Hematopoietic multipotent progenitor cell treated with erythropoietin and hydrocortisone succinate and interleukin-3 and kit ligand, for 6 days (in vitro differentiated cells): ENCODE measurements around the gene SHISA9.

Experiments
- DNase-seq: peaks from one replicate; pipeline ENCODE4 v3.0.0-alpha.2; 2015

The SHISA9 gene

DNA sequence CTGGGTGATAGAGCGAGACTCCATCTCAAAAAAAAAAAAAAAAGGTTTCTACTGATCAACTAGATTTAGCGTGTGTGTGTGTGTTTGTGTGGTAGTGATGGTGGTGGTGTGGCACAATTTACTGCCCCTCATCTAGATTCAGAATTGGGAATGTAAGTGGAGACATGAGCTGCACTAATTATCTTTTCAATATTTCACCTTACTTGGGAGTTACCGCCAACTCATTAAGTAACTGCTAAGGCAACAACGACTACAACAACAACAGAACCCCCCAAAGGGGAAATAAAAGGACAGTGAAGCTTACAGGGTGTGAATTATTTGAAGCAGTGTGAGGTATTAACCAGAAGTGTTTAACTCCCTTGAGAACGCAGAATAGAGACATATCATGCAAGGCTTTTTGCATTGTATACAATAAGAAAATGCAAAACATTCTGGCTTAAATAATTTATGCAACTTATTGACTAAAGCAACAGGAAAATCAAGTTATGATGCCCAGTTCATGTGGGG is 180.5 kb downstream of the SHISA9 start:
- no peak for DNase-seq

DNA sequence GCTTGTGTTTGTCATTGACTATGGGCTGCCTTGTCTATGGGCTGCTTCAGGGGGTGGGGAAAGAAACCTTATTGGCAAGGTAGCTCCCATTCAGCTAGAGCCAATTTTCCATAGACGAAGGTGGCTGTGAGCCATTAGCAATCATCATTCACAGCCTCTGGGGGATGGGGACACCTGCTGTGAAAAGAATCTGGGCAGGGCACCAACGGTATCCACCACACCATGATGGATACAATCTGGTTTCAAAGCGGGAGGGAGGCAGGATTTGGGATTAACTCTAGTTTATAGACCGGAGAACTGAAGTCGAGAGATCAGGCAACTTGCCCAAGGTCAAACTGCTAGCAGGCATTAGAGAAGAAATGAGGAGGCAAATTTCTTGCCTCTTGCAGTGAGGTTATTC is 182.3 kb downstream of the SHISA9 start:
- no peak for DNase-seq

DNA sequence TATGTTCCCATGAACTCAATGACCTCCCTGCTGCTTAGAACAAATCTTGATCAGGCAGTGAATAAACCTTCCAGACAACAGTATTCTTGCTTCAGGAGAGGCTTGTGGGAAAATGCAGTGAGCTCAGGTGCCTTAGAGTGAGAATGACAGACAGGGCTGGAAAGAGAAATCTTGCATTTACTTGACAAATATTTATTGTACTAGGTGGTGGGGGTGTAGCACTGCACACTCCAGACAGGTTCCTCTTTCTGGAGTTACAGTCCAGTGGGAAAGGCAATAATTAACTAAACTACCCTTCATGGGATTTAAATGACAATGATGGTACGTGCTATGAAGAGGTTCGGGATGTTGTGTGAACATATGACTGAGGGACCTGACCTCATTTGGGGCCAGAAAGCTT is 182.9 kb downstream of the SHISA9 start:
- DNase-seq, result no peak

DNA sequence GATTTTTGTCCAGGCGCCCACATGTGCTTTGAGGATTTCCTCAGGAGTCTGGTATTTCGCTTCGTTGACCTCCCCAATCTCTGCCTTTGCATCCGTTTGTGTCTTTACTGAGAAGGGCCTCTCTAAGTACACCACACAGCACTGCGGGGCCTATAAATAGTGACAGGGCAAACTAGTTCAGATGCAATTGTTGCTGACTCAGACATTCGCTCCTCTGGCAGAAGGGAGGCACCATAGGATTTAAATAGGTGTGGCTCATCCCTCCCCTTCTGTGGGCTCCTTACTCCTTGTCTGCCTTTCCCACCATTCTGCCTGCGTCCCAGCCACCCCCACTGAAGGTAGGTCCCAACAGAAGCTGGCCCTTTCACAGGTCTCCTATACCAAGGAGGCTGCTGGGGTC is 192.3 kb downstream of the SHISA9 start:
- no peak for DNase-seq

DNA sequence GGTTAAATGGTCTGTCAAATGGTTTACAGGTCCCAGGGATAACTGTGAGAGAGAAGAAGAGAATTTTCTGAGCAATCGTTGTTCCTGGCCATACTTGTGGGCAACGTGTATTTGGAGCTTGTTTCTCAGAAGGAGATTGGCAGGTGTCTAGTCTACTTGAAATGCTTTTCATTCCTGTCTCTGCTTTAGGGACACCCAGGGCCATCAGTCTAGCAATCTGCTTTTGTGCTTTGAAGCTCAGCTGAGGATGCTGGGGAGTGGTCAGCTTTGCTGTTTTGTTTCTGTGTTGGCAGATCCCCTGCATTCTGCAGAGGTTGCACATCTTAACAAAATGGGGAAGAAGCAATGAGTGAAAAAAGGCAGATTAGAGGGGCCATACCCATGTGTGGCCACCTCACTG is 193.7 kb downstream of the SHISA9 start:
- no peak for DNase-seq

DNA sequence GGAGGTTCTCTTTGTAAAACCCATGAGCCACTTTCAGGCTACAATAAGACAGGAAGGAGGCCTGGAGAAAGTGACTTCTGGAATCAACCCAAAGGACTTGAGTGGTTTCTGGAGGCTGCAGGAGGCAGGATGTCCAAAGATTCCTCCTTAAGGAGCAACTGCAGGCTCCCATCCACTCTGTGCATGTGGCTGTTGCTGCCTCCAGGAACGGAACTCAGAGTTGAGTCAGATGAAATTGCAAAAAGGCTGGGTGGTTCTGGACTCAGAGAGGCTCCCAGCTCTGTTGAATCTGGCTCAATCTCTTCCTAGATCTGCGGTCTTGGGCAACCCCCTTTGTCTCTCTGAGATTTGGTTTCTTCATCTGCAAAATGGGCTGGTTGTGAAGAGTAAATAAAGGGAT is 197.1 kb downstream of the SHISA9 start:
- no peak for DNase-seq

DNA sequence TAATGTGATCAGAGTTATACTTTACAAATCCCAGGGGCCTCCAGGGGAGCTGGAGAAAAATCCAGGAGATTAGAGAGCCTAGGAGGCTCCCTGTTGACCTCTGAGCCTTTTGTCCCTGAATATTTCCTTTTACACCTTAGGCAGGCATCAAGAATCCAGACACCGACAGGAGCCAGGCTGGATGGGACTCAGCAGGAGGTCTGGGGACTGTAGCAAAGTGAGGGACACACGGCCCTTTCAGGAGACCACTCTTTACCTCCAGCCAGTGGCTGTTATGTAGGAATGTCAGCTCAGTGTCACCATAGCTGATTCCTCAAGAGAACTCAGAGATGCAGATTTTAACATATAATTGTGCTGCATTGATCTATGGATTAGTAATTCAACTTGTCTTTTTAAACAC is 198.4 kb downstream of the SHISA9 start:
- DNase-seq, result no peak

DNA sequence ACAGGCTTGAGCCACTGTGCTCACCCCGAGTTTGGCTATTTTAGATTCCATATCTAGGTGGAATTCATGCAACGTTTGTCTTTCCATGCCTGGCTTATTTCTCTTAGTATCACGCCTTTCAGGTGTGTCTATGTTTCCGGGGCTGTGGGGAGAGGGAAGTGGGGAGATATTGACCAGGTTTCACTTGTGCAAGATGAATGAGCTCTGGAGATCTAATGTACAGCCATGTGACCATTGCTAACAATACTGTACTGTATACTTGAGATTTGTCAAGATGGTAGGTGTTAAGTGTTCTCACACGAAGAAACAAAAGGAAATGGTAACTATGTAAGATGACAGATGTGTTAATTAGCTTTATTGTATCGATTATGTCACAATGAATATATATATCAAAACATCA is 199.6 kb downstream of the SHISA9 start:
- DNase-seq, result no peak

DNA sequence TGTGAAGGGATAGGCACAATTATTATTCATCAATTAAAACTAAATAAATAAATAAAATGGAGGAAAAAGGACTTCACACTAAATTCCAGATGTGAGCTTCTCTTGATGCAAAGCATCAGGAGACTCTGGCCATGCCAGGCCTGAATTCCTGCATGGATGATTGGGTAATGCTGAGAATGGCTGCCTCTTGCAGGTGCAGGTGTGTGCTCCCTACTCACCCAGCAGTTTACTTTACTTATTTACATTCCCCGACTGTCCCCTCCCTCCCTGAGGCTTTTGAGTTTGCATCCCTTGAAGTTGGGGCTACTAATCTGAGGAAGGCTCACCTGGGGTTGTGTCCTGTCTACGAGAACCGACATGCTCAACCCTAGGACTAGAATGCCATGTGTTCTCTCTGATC is 200.4 kb downstream of the SHISA9 start:
- no peak for DNase-seq

DNA sequence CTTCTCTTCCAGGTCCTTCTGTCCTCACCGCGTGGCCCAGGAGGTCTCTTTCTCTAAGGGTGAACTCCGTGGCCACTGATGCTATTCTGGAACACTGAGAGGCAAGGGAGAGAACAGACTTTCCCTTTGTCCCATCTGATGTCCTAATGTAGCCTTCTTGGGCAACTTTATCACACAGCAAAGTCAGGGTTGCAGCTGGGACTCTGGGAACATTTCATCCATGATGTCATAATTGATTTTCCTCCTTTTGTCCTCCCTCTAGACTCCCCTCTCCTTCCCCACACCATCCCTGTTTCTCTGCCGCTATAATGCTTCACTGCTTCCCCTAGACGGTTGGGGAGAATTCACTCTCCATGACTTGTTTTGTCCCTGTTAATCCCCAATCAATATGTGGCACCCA is 201.0 kb downstream of the SHISA9 start:
- no peak for DNase-seq

DNA sequence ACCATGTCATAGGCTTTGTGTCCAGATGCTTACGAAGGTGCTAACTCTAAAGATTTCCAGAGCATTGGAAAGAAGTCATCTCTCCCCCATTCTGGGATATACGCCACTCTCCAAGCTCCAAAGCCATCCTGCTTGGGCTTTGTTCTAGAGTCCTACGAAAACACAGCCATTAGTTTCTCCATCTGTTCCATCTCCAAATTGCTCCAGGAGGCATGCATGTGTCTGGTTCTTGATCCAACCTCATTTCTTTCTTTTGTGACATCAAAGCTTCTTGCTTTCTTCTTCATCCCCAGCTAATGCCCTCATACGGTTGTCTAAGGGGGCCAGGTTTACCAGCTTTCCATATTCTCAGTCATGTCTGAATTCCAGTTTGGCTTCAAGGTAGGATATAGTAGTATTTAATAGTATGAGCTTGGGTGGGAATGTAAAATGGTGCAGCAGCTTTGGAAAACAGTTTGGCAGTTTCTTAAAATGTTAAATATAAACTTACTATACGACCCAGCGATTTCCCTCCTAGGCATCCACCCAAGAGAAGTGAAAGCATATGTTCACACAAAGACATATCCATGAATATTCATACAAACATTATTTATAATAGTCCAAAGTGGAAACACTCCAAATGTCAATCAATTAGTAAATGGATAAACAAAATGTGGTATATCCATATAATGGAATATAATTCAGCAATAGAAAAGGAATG is 202.6 kb downstream of the SHISA9 start:
- DNase-seq, result no peak

DNA sequence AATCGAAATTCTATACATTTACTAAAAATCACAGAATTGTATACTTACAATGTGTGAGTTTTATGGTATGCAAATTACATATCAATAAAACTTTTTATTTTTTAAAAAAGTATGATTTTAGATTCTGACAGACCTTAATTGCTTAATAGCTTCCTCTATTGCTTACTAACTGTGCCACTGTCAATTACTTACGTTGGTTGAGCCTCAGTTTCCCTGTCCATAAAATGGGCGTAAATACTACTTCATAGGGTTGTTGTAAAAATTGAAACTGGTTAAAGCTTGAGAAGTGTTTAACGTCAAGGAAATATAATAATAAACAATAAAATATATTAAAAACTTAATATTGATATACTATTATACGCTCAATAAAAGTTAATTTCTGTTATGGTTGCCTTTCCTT is 203.4 kb downstream of the SHISA9 start:
- no peak for DNase-seq

DNA sequence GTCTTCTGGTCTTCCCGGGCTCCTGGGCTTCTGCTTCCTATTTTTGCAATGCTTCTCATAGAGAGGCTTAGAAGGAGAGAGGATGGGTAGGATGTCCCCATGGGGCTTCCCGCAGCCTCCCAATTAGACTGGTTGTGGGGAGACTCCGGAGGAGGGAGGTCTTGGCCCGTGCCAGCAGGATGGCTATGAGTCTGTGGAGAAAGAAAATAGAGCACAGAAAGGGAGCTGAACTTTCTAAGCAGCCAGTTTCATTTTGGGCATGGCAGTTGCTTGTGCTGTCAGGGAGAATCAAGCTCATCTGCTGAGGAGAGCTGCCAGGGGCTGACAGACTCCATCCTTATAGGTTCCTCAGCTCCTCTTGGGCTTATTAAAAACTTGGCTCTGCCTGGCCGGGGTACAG is 204.0 kb downstream of the SHISA9 start:
- DNase-seq, result no peak

DNA sequence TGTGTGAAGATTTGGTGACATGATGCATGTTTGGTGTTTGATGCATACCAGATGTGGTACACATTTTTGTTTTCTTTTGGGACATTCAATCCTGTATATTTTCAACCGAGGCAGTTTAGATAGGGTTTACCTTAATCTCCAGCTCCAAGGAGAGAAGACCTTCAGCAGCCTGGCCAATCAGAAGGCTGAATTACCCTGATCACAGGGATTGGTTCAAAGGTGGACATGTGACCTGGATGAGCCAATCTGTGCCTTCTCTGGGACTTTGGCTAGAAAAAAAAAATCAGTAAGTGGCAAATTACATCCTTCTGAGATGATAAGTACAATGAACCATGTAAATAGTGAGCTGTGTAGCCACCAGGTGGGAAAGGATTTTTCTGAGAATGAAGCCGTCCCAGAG is 205.1 kb downstream of the SHISA9 start:
- no peak for DNase-seq

DNA sequence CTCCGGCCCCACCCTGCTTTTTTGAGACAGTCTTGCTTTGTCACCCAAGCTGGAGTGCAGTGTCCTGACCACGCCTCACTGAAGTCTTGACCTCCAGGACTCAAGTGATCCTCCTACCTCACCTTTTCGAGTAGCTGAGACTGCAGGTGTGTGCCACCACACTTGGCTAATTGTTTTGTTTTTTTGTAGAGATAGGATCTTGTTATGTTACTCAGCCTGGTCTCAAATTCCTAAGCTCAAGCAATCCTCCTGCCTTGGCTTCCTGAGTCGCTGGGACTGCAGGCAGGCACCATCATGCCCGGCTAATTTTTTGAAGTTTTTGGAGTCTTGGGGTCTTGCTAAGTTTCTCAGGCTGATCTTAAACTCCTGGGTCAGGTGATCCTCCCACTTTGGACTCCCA is 206.7 kb downstream of the SHISA9 start:
- DNase-seq, result no peak

DNA sequence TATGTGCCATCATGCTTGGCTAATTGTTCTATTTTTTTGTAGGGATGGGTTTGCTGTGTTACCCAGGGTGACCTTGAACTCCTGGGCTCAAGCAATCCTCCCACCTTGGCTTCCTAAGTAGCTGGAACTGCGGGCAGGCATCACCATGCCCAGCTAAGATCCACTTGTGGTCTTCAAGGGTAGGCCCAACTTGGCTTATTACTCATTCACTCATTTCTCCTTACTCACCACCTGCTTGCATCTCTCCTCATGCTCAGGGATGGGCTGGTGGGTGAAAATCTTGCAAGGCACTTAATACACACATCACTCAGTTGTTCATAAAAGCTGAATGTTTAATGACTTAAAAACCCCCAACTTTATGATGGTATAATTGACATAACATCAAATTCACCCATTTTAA is 207.8 kb downstream of the SHISA9 start:
- DNase-seq, result no peak

DNA sequence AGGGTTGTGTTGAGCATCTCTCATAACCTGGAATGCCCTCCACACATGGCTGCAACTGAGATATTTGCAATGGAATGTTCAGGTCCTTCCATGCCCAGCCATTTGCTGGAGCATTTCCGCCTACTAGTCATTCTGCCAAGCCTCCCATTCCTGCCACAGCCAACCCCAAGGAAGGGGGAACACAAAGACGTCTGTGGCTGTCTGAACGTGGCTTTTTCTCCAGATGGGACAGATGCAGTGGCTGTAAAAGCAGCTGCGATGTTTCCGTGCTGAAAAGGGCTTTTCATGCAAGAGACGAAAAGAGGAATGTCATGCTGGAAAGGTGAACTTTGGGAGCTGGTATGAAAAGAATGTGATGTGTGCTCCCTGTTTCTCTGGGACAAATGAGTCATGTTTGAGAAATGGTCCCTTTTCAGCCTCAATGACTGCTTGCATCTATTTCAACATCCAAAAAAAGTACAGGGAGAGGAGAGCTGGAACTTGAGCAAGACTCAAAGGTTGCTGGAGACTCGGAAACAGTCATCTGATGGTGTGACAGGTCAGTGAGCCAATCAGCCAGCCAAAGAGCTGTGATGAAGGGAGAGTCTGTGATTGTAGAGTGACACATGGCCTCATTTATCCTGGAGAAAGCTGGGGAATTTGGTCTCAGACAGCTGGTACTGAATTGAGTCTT is 208.9 kb downstream of the SHISA9 start:
- DNase-seq, result no peak

DNA sequence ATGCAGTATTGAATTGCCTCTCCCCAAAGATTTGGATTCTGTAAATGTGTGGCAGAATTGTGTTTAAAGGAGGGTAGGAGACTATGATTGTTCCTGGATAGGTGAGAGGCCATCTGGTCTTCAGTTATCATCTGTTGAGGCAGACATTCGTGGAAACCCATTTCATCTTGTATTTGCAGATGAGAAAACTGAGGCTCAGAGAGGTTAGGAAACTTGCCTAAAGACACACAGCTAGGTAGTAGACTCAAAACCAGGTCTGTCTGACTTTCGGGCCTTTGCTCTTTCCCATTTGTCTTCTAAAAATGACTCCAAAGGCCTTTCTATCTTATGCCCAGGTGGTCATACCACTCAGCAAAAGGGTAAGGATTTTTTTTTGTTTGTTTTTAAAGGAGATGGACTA is 210.3 kb downstream of the SHISA9 start:
- no peak for DNase-seq

DNA sequence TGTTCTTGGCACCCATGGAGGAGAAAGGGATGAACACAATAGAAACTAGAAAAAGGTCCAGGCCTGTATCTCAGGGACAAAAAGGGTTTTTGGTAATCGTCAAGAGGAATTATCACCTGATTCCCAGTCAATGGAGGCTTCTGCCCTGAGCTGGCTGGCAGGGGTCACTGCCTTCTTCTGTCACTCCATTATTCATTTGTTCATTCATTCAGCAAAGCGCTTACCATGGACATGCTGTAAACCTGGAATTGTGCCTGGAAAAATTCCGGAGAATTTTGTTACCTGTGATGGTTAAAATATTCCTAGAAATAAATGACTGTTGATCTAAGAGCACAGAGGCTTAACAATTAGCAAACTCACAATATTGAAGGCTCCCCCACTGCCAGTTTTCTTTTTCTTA is 212.3 kb downstream of the SHISA9 start:
- no peak for DNase-seq

DNA sequence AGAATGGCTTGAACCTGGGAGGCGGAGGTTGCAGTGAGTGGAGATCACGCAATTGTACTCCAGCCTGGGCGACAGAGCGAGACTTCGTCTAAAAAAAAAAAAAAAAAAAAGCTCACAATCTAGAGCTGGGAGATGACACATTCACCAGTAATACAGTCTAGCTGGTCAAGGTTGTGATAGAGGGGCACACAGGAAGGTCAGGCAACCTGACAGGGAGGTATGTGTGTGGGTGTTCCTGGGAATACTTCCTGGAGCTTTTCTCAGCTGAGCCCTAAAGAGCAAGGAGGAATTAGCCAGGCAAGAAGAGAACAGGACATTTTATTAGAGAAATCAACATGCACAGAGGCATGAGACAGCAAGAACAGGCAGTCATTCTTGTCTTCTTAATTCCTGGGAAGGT is 216.7 kb downstream of the SHISA9 start:
- no peak for DNase-seq

DNA sequence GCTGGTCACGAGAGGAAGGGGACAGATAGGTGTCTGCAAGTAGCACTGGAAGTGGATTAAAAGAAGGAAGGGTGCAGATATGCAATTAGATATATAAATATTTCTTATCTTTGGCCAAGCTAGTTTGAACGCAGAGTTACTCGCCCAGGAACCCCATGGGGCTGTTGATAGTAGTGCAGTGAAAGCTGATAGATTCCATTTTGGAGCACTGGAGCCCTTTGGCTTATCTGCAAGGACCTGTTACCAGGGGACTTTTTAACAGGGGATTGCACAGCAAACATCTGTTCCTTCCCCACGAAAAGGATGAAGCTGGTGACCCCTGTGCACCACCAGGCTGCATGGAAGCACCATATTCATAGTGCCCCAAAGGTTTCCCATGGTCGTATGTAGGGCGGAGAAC is 218.7 kb downstream of the SHISA9 start:
- no peak for DNase-seq

DNA sequence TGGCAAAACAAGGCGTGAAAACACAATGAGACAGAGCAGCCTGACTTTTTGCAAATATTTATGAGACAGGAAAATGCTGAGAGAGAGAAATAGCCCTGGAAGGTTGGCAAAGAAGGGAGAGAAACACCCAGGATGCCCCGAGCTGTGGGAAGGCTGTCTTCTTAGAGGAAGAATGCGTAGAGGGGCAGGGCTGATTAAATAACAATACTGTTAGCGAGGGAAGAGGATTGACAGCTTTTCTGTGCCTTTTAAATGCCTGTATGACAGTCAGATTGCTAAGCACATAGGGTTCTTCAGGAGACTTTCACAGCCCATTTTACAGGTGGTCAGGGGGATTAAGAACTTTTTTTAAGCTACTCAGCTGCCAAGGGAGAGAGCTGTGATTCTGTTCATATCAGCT is 219.2 kb downstream of the SHISA9 start:
- DNase-seq, result no peak

DNA sequence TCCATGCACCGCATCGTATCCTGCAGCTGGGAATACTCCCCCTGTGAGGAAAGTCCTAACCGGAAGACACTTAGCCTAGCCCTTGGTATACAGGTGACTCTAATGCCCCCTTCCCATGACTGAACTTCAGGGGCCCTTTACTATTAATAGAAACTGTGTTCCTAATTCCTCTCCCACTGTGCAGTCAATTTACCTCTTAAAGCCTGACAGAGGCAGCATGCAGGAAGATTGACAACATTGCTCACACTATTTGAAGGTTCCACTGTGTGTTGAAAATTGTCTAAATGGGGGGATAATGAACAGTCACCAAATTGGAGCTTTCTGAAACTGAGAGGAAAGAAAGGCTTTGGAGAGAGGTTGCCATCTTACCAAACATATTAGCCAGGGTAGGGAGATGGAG is 222.6 kb downstream of the SHISA9 start:
- DNase-seq, result no peak

DNA sequence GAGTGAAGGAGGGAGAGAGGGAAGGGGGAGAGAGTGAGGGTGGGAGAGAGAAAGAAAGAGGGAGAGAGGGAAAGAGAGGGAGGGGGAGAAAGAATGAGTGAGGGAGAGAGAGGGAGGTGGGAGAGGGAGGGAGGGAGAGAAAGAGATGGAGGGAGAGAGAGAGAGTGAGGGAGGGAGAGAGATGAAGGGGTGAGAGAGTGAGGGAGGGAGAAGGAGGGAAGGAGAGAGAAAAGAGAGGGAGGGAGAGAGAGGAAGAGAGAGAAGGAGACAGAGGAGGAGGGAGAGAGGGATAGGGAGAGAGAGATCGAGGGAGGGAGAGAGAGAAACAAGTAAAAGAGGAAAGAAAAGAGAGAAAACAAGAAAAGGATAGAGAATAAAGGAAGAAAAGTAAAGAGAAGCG is 225.7 kb downstream of the SHISA9 start:
- DNase-seq, result no peak

DNA sequence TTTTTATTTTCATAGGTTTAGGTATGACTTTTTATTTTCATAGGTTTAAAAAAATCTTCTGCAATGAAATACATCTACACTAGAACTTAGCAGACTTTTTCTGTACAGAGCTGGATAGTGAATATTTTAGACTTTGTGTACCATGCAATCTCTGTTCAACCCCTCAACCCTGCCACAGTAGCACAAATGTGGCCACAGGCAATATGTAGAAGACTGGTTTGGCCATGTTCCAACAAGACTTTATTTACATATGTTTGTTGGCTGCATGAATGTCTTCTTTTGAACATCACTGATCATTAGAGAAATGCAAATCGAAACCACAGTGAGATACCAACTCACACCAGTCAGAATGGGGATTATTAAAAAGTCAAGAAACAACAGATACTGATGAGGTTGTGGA is 229.2 kb downstream of the SHISA9 start:
- no peak for DNase-seq
